Stimulated activated CD8-positive, alpha-beta memory T cell treated with anti-CD3 and anti-CD28 coated beads, Interleukin-7, amount 100 ng/mL, for 4 hours (primary cell): Measurements from ENCODE around the gene PRAF2.
A peak's percentile ranks its signal among the peaks of the same experiment; 100 is the strongest.

Experiments used
- DNase-seq, 2 donors: peaks; one replicate each; pipeline ENCODE4 v3.0.0-alpha.2; 2020; ENCODE audit warnings: low read depth in 2 of 2

Gene PRAF2

DNA sequence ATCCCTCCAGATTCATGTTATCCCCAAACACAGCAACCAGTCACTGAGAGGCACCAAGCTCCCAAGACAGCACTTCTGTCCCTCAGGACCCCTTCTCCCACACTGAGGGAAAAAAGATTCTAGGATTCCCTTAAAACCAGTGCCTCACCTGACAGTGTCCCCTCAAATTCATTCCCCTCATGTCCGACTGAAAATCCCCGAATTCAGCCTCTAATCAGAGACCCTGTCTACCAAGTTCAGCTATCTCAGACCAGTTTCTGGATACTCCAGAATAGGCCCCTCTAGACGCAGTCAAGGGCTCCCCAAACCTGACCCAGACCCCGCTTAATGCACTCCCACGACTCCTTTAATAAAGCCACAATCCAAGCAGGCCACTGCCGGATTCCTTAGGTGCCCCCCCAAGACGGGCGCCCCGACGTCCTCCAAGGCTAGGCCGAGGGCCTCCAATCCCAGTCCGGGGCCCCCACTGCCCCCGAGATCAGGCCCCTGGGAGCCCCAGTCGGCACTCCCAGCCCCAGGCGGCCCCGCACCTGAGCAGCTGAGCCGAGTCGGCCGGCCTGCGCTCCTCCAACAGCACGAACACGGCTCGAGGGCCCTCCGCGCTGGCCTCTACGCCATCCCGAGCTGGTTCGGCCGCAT, 31.1 kb downstream of the PRAF2 start:
- DNase-seq: no peak

DNA sequence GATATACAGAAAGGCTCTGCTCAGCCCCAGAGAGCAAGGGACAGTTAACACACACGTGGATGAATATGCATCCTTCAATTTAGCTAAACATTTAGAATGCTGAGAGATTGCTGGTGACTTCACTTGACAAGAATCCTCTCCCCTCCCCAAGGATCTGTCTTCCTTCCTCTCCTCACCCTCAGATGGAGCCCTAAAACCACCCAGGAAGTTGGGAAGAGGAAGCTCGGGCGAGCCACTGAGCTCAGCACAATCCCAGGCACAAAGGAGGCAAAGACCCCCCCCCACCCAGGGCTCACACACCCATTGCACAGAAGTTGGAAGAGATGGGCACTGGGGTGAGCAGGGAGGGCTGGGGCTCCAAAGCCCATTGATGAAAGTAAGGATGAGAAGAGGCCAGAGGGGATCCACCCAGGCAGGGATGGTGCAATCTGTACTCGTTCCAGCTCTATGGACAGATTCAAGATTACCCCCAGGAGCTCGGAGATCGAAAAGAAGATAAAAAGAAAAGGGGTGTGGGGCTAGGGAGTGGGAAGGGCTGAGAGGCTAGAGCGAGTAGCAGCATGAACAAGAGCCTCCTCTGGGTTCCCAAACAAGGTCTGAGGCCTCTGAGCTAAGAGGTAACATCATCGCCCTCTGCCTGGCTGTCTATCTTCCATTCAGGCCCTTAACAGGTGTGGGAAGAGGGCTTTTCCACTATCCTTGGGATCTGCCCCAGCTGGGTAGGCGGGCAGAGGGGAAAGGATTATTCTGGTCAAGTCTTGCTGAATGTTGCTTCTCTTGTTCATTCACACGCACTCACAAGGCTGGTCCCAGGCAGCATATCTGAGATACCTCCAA, 31.8 kb downstream of the PRAF2 start:
- DNase-seq: no peak

GRCh38 chrX:49040376-49040955, 33.3 kb downstream of the PRAF2 start:
- no peak for DNase-seq

DNA sequence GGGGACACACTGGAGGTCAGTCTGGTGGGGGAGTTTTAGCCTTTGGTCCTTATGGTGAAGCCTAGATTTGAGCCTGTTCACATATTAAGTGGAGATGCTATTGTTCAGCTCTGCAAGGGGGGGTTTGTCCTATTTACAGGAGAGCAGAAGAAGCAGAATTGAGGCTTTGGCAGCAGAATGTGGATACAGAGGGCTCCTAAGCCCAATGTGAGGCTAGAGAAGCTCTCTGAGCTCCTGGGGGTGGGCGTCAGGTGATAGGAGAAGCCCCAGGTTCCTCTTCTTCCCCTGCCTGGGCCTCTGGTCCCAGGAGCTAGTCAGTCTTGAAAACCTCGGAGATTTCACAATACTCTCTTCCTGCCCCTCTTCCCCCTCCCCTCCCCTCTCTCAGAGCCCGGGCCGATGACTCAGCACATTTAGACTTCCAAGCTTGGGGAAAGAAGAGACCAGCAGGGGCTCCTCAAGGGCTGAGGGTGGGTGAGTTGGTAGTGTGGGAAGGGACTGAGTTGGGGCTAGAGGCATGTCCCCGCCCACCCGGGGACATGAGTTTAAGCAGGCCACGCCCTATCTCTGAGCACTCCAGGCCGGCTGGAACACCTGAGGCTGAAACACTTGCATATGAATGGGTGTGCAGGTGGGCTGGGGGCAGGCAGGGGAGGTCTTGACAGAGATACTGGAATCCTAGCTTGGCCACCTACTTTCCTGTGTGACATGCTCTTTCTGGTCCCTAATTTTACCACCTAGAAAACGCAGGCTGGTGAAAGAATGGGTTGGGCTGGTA, 34.0 kb downstream of the PRAF2 start:
- peak; percentile 31 to 41 for DNase-seq

DNA sequence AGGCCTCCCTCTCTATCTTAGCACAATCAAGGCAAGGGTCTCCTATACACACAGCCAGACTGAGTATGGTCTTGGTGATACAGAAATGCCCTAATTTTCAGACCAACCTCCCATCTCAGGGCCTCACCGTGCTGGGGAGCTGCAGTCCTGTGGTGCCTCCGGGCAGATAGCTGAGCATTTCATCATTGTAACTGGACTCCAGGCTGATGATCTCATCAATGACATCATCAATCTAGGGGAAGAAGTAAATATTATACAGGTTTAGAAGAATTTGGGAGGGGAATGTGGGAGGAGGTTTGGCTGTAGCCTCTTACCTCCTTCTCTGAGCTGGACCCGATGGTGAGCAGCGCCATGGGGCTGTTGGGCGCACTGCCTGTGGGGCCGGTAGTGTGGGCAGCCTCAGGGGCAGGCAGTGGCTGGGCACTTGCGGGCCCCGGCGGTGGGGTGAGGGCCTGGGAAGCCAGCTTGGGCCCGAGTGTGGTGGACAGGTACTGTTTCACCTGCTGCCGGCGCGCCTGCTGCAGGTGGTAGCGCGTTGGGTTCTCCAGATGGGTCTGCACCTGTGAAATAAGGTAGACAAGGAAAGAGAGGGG, 35.8 kb downstream of the PRAF2 start:
- DNase-seq: no peak

DNA sequence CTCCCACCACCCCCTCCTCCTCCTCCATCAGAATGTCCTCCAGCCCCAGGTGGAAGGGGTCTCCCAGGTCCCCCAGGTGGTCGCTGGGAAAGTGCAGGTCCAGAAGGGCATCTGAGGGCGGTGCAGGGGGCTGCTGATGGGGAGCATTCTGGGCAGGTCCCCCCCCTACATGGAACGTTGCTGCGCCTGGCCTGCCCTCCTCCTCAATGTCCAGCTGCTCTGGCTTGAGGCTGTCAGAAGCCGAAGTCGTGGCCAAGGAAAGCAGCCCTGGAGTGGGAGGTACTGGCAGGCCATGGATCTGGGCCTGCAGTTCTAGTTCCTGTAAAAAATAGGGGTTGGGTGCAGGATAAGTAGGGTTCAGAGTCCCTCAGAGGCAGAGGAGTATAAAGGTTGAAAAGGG, 43.5 kb downstream of the PRAF2 start:
- no peak for DNase-seq

GRCh38 chrX:49029876-49030275, 43.9 kb downstream of the PRAF2 start:
- no peak for DNase-seq
